CD4-positive, CD25-positive, alpha-beta regulatory T cell (primary cell): ENCODE data around the gene EFS. TPM values are rescaled to one million over a fixed set of nuclear protein-coding genes. Genes with fewer than 3 reads are reported as not detected.
A peak's percentile ranks its signal among the peaks of the same experiment; 100 is the strongest.
"Not testable (repeated sequence)": the region's sequence is repeated elsewhere in the genome, so short reads cannot be mapped to it uniquely, and the experiment has no call there.

Source experiments
- ATAC-seq, 2 donors: fragments of 150-1000 bp; cut with Tn5 transposase; one replicate each; pipeline ENCODE4 v1.10.0; 2021; ENCODE audit warnings: low read depth in 2 of 2, moderate number of reproducible peaks in 2 of 2, moderate library complexity in 1 of 2
- DNase-seq, 3 donors: peaks; one replicate each; pipeline versions ENCODE4 v3.0.0 to v3.0.0-alpha.2; 2012 to 2022; ENCODE audit warnings: mixed read lengths in 1 of 3
- H3K27ac ChIP-seq: one replicate; pipeline ENCODE4 v1.7.0; 2013; ENCODE audit warnings: mild to moderate bottlenecking, low read length; ENCODE audit not compliant: insufficient read depth, poor library complexity, severe bottlenecking
- H3K27me3 ChIP-seq: one replicate; pipeline ENCODE4 v1.7.0; 2013; ENCODE audit warnings: low read length; ENCODE audit not compliant: control insufficient read depth, insufficient read depth
- H3K36me3 ChIP-seq: one replicate; pipeline ENCODE4 v1.7.0; 2013; ENCODE audit warnings: mild to moderate bottlenecking, low read length, moderate library complexity; ENCODE audit not compliant: control insufficient read depth, insufficient read depth
- H3K4me1 ChIP-seq: 2 replicates; pipeline ENCODE4 v1.7.0; 2013; ENCODE audit warnings: mild to moderate bottlenecking, low read length; ENCODE audit not compliant: insufficient read depth, control insufficient read depth, poor library complexity, severe bottlenecking
- H3K4me3 ChIP-seq: one replicate; pipeline ENCODE4 v1.7.0; 2013; ENCODE audit warnings: low read depth, mild to moderate bottlenecking, low read length, moderate library complexity
- H3K9me3 ChIP-seq, 2 experiments: 1 replicate in 1 of 2; 2 replicates in 1 of 2; pipeline ENCODE4 v1.7.0; 2013; ENCODE audit warnings: low read length in 2 of 2, mild to moderate bottlenecking in 1 of 2, moderate library complexity in 1 of 2; ENCODE audit not compliant: control insufficient read depth in 2 of 2
- H3K27ac Mint-ChIP-seq, 3 donors: one replicate each; pipeline ENCODE4 v1.8.0; 2020 to 2022; ENCODE audit warnings: mild to moderate bottlenecking in 3 of 3, mixed read lengths in 3 of 3, moderate library complexity in 2 of 3
- H3K27me3 Mint-ChIP-seq: one replicate; pipeline ENCODE4 v1.8.0; 2022; ENCODE audit warnings: mild to moderate bottlenecking, mixed read lengths
- H3K36me3 Mint-ChIP-seq: one replicate; pipeline ENCODE4 v1.8.0; 2020; ENCODE audit warnings: mixed read lengths
- H3K4me1 Mint-ChIP-seq, 4 donors: one replicate each; pipeline ENCODE4 v1.8.0; 2020 to 2022; ENCODE audit warnings: mixed read lengths in 4 of 4, mild to moderate bottlenecking in 1 of 4
- H3K4me3 Mint-ChIP-seq, 4 donors: one replicate each; pipeline ENCODE4 v1.8.0; 2020 to 2022; ENCODE audit warnings: mild to moderate bottlenecking in 4 of 4, mixed read lengths in 4 of 4, moderate library complexity in 3 of 4
- H3K9me3 Mint-ChIP-seq, 7 donors: one replicate each; pipeline ENCODE4 v1.8.0; 2020 to 2022; ENCODE audit warnings: mixed read lengths in 7 of 7, mild to moderate bottlenecking in 3 of 7, moderate library complexity in 2 of 7
- polyA plus RNA-seq, 4 donors: library from polyadenylated mRNA; unstranded; fragments of 300-500 nt; fragmentation: Illumina TruSeq; gene quantifications; one replicate each; pipeline ENCODE4 v1.2.3, GENCODE V29; 2021
- total RNA-seq: library from RNA; stranded (reverse); gene quantifications from one replicate; pipeline ENCODE4 v1.2.3, GENCODE V29; 2022

Gene EFS
- total and polyA plus RNA-seq, 5 donors from 2014 or later: not detected

- Histone ChIP-seq H3K27me3 (no peaks in the 10 kb centered on the region), H3K4me3 (no peak overlapping the region), H3K9me3 (no peaks in the 10 kb centered on the region), H3K27ac (no peak overlapping the region), H3K4me1 (no peaks in the 10 kb centered on the region), H3K36me3 (no peaks in the 10 kb centered on the region)
- Mint-ChIP-seq H3K36me3 (no peaks in the 10 kb centered on the region), H3K4me3 (no peak overlapping the region), H3K27ac (no peak overlapping the region), H3K27me3 (no peaks in the 10 kb centered on the region), H3K4me1 (no peaks in the 10 kb centered on the region), H3K9me3 (no peaks in the 10 kb centered on the region)
- DNase-seq (no peak), ATAC-seq (no peak)
Observed at GRCh38 chr14:23396781-23397407, 31.9 kb upstream of the EFS start.

- H3K9me3 Mint-ChIP-seq: no peaks in the 10 kb centered on the region
- Histone ChIP-seq H3K9me3 (no peaks in the 10 kb centered on the region), H3K36me3 (no peaks in the 10 kb centered on the region), H3K4me3 (no peak overlapping the region), H3K4me1 (no peaks in the 10 kb centered on the region), H3K27ac (no peak overlapping the region), H3K27me3 (no peaks in the 10 kb centered on the region)
- no peaks in the 10 kb centered on the region for H3K27me3 Mint-ChIP-seq
- H3K4me3 Mint-ChIP-seq: no peak overlapping the region
- H3K27ac Mint-ChIP-seq: peak overlapping the region in 1 of 3 donors; percentile 36
- DNase-seq: no peak
- H3K4me1 Mint-ChIP-seq: no peaks in the 10 kb centered on the region
- no peak for ATAC-seq
- H3K36me3 Mint-ChIP-seq: no peaks in the 10 kb centered on the region
Observed at GRCh38 chr14:23396126-23396525, 31.2 kb upstream of the EFS start.

- Histone ChIP-seq H3K9me3 (no peaks in the 10 kb centered on the region), H3K27me3 (no peaks in the 10 kb centered on the region), H3K27ac (no peak overlapping the region), H3K36me3 (no peaks in the 10 kb centered on the region), H3K4me1 (no peaks in the 10 kb centered on the region), H3K4me3 (no peak overlapping the region)
- no peak overlapping the region for H3K4me3 Mint-ChIP-seq
- peaks cover 0 to 2% (median 0%) of the 10 kb centered on the region in 7 donors for H3K9me3 Mint-ChIP-seq
- no peak overlapping the region for H3K27ac Mint-ChIP-seq
- no peaks in the 10 kb centered on the region for H3K36me3 Mint-ChIP-seq
- H3K27me3 Mint-ChIP-seq: peaks cover 4% of the 10 kb centered on the region
- no peaks in the 10 kb centered on the region for H3K4me1 Mint-ChIP-seq
- no peak for ATAC-seq
- no peak for DNase-seq
Observed at GRCh38 chr14:23392613-23393012, 27.6 kb upstream of the EFS start.

GRCh38 chr14:23389871-23390270 is 24.9 kb upstream of the EFS start:
- H3K4me1 ChIP-seq, H3K27ac ChIP-seq, H3K36me3 ChIP-seq, DNase-seq, H3K36me3 Mint-ChIP-seq, H3K27ac Mint-ChIP-seq, H3K4me1 Mint-ChIP-seq, H3K4me3 ChIP-seq, H3K4me3 Mint-ChIP-seq, ATAC-seq, H3K27me3 Mint-ChIP-seq, H3K27me3 ChIP-seq, H3K9me3 Mint-ChIP-seq, H3K9me3 ChIP-seq: not testable (repeated sequence)

GRCh38 chr14:23389396-23389795 is 24.4 kb upstream of the EFS start:
- H3K36me3 Mint-ChIP-seq: no peaks in the 10 kb centered on the region
- H3K27ac Mint-ChIP-seq: no peak overlapping the region
- no peak overlapping the region for H3K4me3 Mint-ChIP-seq
- Histone ChIP-seq H3K27ac (no peak overlapping the region), H3K27me3 (no peaks in the 10 kb centered on the region), H3K4me1 (no peaks in the 10 kb centered on the region), H3K9me3 (no peaks in the 10 kb centered on the region), H3K4me3 (no peak overlapping the region), H3K36me3 (no peaks in the 10 kb centered on the region)
- H3K4me1 Mint-ChIP-seq: no peaks in the 10 kb centered on the region
- ATAC-seq: no peak
- H3K9me3 Mint-ChIP-seq: peaks cover 0 to 2% (median 0%) of the 10 kb centered on the region in 7 donors
- H3K27me3 Mint-ChIP-seq: peaks cover 4% of the 10 kb centered on the region
- DNase-seq: no peak

GRCh38 chr14:23388996-23389395 is 24.0 kb upstream of the EFS start:
- Mint-ChIP-seq H3K27ac (no peak overlapping the region), H3K36me3 (no peaks in the 10 kb centered on the region), H3K4me3 (no peak overlapping the region), H3K4me1 (no peaks in the 10 kb centered on the region), H3K9me3 (peaks cover 0 to 2% (median 0%) of the 10 kb centered on the region in 7 donors), H3K27me3 (peaks cover 4% of the 10 kb centered on the region)
- Histone ChIP-seq H3K27me3 (no peaks in the 10 kb centered on the region), H3K4me1 (no peaks in the 10 kb centered on the region), H3K9me3 (no peaks in the 10 kb centered on the region), H3K4me3 (no peak overlapping the region), H3K27ac (no peak overlapping the region), H3K36me3 (no peaks in the 10 kb centered on the region)
- DNase-seq (no peak), ATAC-seq (no peak)

- H3K4me3 ChIP-seq: no peak overlapping the region
- no peaks in the 10 kb centered on the region for H3K4me1 ChIP-seq
- no peak overlapping the region for H3K27ac ChIP-seq
- no peaks in the 10 kb centered on the region for H3K27me3 ChIP-seq
- ATAC-seq: no peak
- H3K9me3 ChIP-seq: no peaks in the 10 kb centered on the region
- Mint-ChIP-seq H3K9me3 (peaks cover 0 to 2% (median 0%) of the 10 kb centered on the region in 7 donors), H3K27me3 (peaks cover 4% of the 10 kb centered on the region), H3K4me3 (no peak overlapping the region), H3K36me3 (no peaks in the 10 kb centered on the region), H3K4me1 (no peaks in the 10 kb centered on the region), H3K27ac (no peak overlapping the region)
- DNase-seq: no peak
- no peaks in the 10 kb centered on the region for H3K36me3 ChIP-seq
Observed at GRCh38 chr14:23387916-23388882, 23.2 kb upstream of the EFS start.
